Uterus (tissue), 4 donors: Measurements from ENCODE around the gene FAM168A. TPM values are rescaled to one million over a fixed set of nuclear protein-coding genes. Genes with fewer than 3 reads are reported as not detected.

Source experiments
- DNase-seq, 2 donors: peaks; one replicate each; pipeline ENCODE4 v3.0.0-alpha.2; 2019 to 2020
- H3K27ac ChIP-seq, 2 donors: fragments of 200-600 bp; sonication (generic); 1 replicate in 1 of 2; 2 replicates in 1 of 2; pipeline ENCODE4 v1.5.1; 2016 to 2018
- H3K27me3 ChIP-seq, 2 donors: fragments of 200-600 bp; sonication (generic); one replicate each; pipeline ENCODE4 v1.5.1; 2018 to 2019; ENCODE audit warnings: control low read depth in 1 of 2
- H3K36me3 ChIP-seq, 2 donors: fragments of 200-600 bp; sonication (generic); one replicate each; pipeline ENCODE4 v1.5.1; 2019; ENCODE audit warnings: control low read depth in 1 of 2
- H3K4me1 ChIP-seq, 2 donors: fragments of 200-600 bp; sonication (generic); one replicate each; pipeline ENCODE4 v1.5.1; 2018 to 2019; ENCODE audit warnings: control low read depth in 1 of 2
- H3K4me3 ChIP-seq, 2 donors: fragments of 200-600 bp; sonication (generic); 1 replicate in 1 of 2; 2 replicates in 1 of 2; pipeline ENCODE4 v1.5.1; 2018 to 2019; ENCODE audit warnings: mild to moderate bottlenecking in 1 of 2
- H3K9me3 ChIP-seq, 2 donors: fragments of 200-600 bp; sonication (generic); one replicate each; pipeline ENCODE4 v1.5.1; 2019; ENCODE audit warnings: control low read depth in 1 of 2
- CTCF ChIP-seq, 4 experiments: fragments of 200-600 bp in 2 of 4; fragments of 450-650 bp in 2 of 4; sonication (generic) in 2 of 4; IDR thresholded peaks; one replicate each; pipeline ENCODE4 v1.5.1; 2016 to 2019; ENCODE audit warnings: antibody characterized with exemption in 4 of 4, mild to moderate bottlenecking in 2 of 4, moderate library complexity in 1 of 4
- POLR2A ChIP-seq, 2 donors: fragments of 450-650 bp; IDR thresholded peaks; one replicate each; pipeline ENCODE4 v1.6.1; 2016; ENCODE audit warnings: antibody characterized with exemption in 2 of 2, mild to moderate bottlenecking in 1 of 2, moderate library complexity in 1 of 2
- intact Hi-C: fragments of 100-400 bp; cut with DNase I; formaldehyde crosslinking; loops from one replicate; pipeline ENCODE4 v1.15.1; 2023; ENCODE audit warnings: low total_unique reads
- total RNA-seq, 4 donors: library from RNA; depleted of rRNA in 3 of 4; stranded (reverse); fragments of >200 nt in 3 of 4; gene quantifications; one replicate each; pipeline versions ENCODE4 v1.1.0 to v1.2.4, GENCODE V29; 2014 to 2023
- donor health status: DM: yes; HTN: yes; CAD: no.

FAM168A gene
- total RNA-seq, 4 donors from 2014 or later: 7.9 to 50.3 (median 25.8) TPM

- Histone ChIP-seq H3K36me3 (no peaks in the 10 kb centered on the region), H3K4me3 (no peak overlapping the region), H3K9me3 (no peaks in the 10 kb centered on the region), H3K4me1 (no peaks in the 10 kb centered on the region), H3K27me3 (no peaks in the 10 kb centered on the region), H3K27ac (no peak overlapping the region)
- TF ChIP-seq POLR2A (IDR thresholded peaks at IDR 0.05): no peak
- TF ChIP-seq CTCF (IDR thresholded peaks at IDR 0.05): no peak
- no peak for DNase-seq
- intact Hi-C loops: no loop called here
Observed at GRCh38 chr11:73384125-73384441, 213.8 kb downstream of the FAM168A start.

GRCh38 chr11:73383249-73384124 lies 214.4 kb downstream of the FAM168A start:
- Histone ChIP-seq H3K27ac (no peak overlapping the region), H3K27me3 (no peaks in the 10 kb centered on the region), H3K36me3 (no peaks in the 10 kb centered on the region), H3K9me3 (no peaks in the 10 kb centered on the region), H3K4me3 (no peak overlapping the region), H3K4me1 (no peaks in the 10 kb centered on the region)
- no peak for TF ChIP-seq CTCF (IDR thresholded peaks at IDR 0.05)
- no peak for TF ChIP-seq POLR2A (IDR thresholded peaks at IDR 0.05)
- intact Hi-C loops: no loop called here
- DNase-seq: no peak

- H3K4me1 ChIP-seq: no peaks in the 10 kb centered on the region
- TF ChIP-seq CTCF (IDR thresholded peaks at IDR 0.05) (no peak), POLR2A (IDR thresholded peaks at IDR 0.05) (no peak)
- intact Hi-C loops: no loop called here
Observed at GRCh38 chr11:73382747-73383146, 215.2 kb downstream of the FAM168A start.

GRCh38 chr11:73382183-73382582 lies 215.7 kb downstream of the FAM168A start:
- intact Hi-C loops: no loop called here
- no peaks in the 10 kb centered on the region for H3K9me3 ChIP-seq
- H3K27me3 ChIP-seq: no peaks in the 10 kb centered on the region
- DNase-seq: no peak
- H3K27ac ChIP-seq: no peak overlapping the region
- H3K4me3 ChIP-seq: no peak overlapping the region
- H3K36me3 ChIP-seq: no peaks in the 10 kb centered on the region
- H3K4me1 ChIP-seq: peaks cover 0 to 1% of the 10 kb centered on the region in 2 donors
- TF ChIP-seq POLR2A (IDR thresholded peaks at IDR 0.05): no peak
- TF ChIP-seq CTCF (IDR thresholded peaks at IDR 0.05): no peak

More at GRCh38 chr11:73382747-73383146, 215.2 kb downstream of the FAM168A start:
- Histone ChIP-seq H3K27me3 (no peaks in the 10 kb centered on the region), H3K36me3 (no peaks in the 10 kb centered on the region), H3K9me3 (no peaks in the 10 kb centered on the region), H3K4me3 (no peak overlapping the region), H3K27ac (no peak overlapping the region)
- DNase-seq: no peak

GRCh38 chr11:73381589-73381988 lies 216.3 kb downstream of the FAM168A start:
- intact Hi-C loops: no loop called here
- H3K4me1 ChIP-seq: peaks cover 0 to 7% of the 10 kb centered on the region in 2 donors
- no peaks in the 10 kb centered on the region for H3K36me3 ChIP-seq
- H3K9me3 ChIP-seq: no peaks in the 10 kb centered on the region
- H3K4me3 ChIP-seq: no peak overlapping the region
- DNase-seq: no peak
- no peak for TF ChIP-seq CTCF (IDR thresholded peaks at IDR 0.05)
- TF ChIP-seq POLR2A (IDR thresholded peaks at IDR 0.05): no peak
- no peaks in the 10 kb centered on the region for H3K27me3 ChIP-seq
- no peak overlapping the region for H3K27ac ChIP-seq
